CD4-positive, alpha-beta memory T cell (primary cell): Measurements from ENCODE around the gene LNPEP. TPM values are rescaled to one million over a fixed set of nuclear protein-coding genes. Genes with fewer than 3 reads are reported as not detected.
A peak's percentile ranks its signal among the peaks of the same experiment; 100 is the strongest.

Experiments used
- CTCF ChIA-PET: fragments of 350-600 bp; sonication (Branson Sonifier 250); formaldehyde crosslinking; loops from one replicate; lab custom pipeline; 2021; ENCODE audit warnings: inconsistent platforms; ENCODE audit not compliant: partially characterized antibody; lab: Charles Lee
- POLR2A ChIA-PET: fragments of 350-600 bp; sonication (Branson Sonifier 250); formaldehyde crosslinking; loops from one replicate; lab custom pipeline; 2021; ENCODE audit not compliant: partially characterized antibody; lab: Charles Lee
- DNase-seq, 5 donors: peaks; one replicate each; pipeline versions ENCODE4 v3.0.0 to v3.0.0-alpha.2; 2020 to 2022; ENCODE audit warnings: mixed read lengths in 1 of 5
- H3K27ac ChIP-seq: one replicate; pipeline ENCODE4 v1.7.0; 2013; ENCODE audit warnings: low read depth, low read length
- H3K27me3 ChIP-seq: 2 replicates; pipeline ENCODE4 v1.7.0; 2013; ENCODE audit warnings: mild to moderate bottlenecking, low read length, moderate library complexity; ENCODE audit not compliant: insufficient read depth
- H3K36me3 ChIP-seq: 2 replicates; pipeline ENCODE4 v1.7.0; 2013; ENCODE audit warnings: mild to moderate bottlenecking, low read length, moderate library complexity; ENCODE audit not compliant: insufficient read depth
- H3K4me1 ChIP-seq: 2 replicates; pipeline ENCODE4 v1.7.0; 2013; ENCODE audit warnings: mild to moderate bottlenecking, low read length, moderate library complexity; ENCODE audit not compliant: insufficient read depth
- H3K4me3 ChIP-seq, 2 donors: one replicate each; pipeline ENCODE4 v1.7.0; 2013; ENCODE audit warnings: low read length in 2 of 2, mild to moderate bottlenecking in 1 of 2
- H3K9me3 ChIP-seq, 2 donors: one replicate each; pipeline ENCODE4 v1.7.0; 2013; ENCODE audit warnings: low read length in 2 of 2, control low read depth in 1 of 2; ENCODE audit not compliant: control insufficient read depth in 1 of 2
- H3K27ac Mint-ChIP-seq, 7 donors: one replicate each; pipeline ENCODE4 v1.8.0; 2020 to 2021; ENCODE audit warnings: mixed read lengths in 7 of 7, mild to moderate bottlenecking in 6 of 7, inconsistent platforms in 3 of 7, moderate library complexity in 3 of 7
- H3K27me3 Mint-ChIP-seq, 2 donors: one replicate each; pipeline ENCODE4 v1.8.0; 2020 to 2021; ENCODE audit warnings: mixed read lengths in 2 of 2
- H3K36me3 Mint-ChIP-seq, 2 donors: one replicate each; pipeline ENCODE4 v1.8.0; 2020 to 2021; ENCODE audit warnings: mixed read lengths in 2 of 2, inconsistent platforms in 1 of 2, mild to moderate bottlenecking in 1 of 2
- H3K4me1 Mint-ChIP-seq, 4 donors: one replicate each; pipeline ENCODE4 v1.8.0; 2020 to 2021; ENCODE audit warnings: mixed read lengths in 4 of 4, mild to moderate bottlenecking in 1 of 4
- H3K4me3 Mint-ChIP-seq, 8 donors: one replicate each; pipeline ENCODE4 v1.8.0; 2020 to 2021; ENCODE audit warnings: mixed read lengths in 8 of 8, mild to moderate bottlenecking in 7 of 8, moderate library complexity in 6 of 8, inconsistent platforms in 3 of 8
- H3K9me3 Mint-ChIP-seq, 8 donors: one replicate each; pipeline ENCODE4 v1.8.0; 2020 to 2021; ENCODE audit warnings: mixed read lengths in 8 of 8, mild to moderate bottlenecking in 5 of 8, inconsistent platforms in 3 of 8, moderate library complexity in 1 of 8
- intact Hi-C: fragments of 100-400 bp; cut with micrococcal nuclease; formaldehyde crosslinking; loops from one replicate; pipeline ENCODE4 v1.15.1; 2023
- polyA plus RNA-seq, 2 donors: library from polyadenylated mRNA; unstranded; fragments of 300-500 nt; fragmentation: Illumina TruSeq; gene quantifications; one replicate each; pipeline ENCODE4 v1.2.3, GENCODE V29; 2021
- total RNA-seq, 2 experiments: library from RNA; stranded (reverse); gene quantifications; one replicate each; pipeline ENCODE4 v1.2.3, GENCODE V29; 2021

The LNPEP gene
- total and polyA plus RNA-seq, 4 experiments from 2014 or later: 23.5 to 97.3 (median 65.5) TPM

GRCh38 chr5:96969366-96969765 lies 33.5 kb downstream of the LNPEP start:
- H3K27me3 Mint-ChIP-seq: no peaks in the 10 kb centered on the region
- peaks cover 5 to 8% of the 10 kb centered on the region in 2 donors for H3K36me3 Mint-ChIP-seq
- CTCF ChIA-PET: interaction anchor here (0.7 to 1.3 kb wide), 3 partner anchors 28 to 193 kb away, joined by 3 to 4 read pairs (median 3); partner anchors contain the start of gene LNPEP
- H3K4me3 Mint-ChIP-seq: peak overlapping the region in 1 of 8 donors; percentile 39
- no peaks in the 10 kb centered on the region for H3K9me3 Mint-ChIP-seq
- no peak overlapping the region for H3K27ac ChIP-seq
- peaks cover 91% of the 10 kb centered on the region for H3K4me1 ChIP-seq
- no peaks in the 10 kb centered on the region for H3K27me3 ChIP-seq
- intact Hi-C loops: no loop called here
- H3K27ac Mint-ChIP-seq: peak overlapping the region in 1 of 7 donors; percentile 43
- H3K4me1 Mint-ChIP-seq: peaks cover 67 to 89% (median 76%) of the 10 kb centered on the region in 4 donors
- no peak for DNase-seq
- POLR2A ChIA-PET: interaction anchor here (1.5 kb wide), 1 partner anchor 33 kb away, joined by 5 read pairs; the partner anchor contains the start of gene LNPEP
- no peak overlapping the region for H3K4me3 ChIP-seq
- H3K36me3 ChIP-seq: no peaks in the 10 kb centered on the region
- H3K9me3 ChIP-seq: no peaks in the 10 kb centered on the region

DNA sequence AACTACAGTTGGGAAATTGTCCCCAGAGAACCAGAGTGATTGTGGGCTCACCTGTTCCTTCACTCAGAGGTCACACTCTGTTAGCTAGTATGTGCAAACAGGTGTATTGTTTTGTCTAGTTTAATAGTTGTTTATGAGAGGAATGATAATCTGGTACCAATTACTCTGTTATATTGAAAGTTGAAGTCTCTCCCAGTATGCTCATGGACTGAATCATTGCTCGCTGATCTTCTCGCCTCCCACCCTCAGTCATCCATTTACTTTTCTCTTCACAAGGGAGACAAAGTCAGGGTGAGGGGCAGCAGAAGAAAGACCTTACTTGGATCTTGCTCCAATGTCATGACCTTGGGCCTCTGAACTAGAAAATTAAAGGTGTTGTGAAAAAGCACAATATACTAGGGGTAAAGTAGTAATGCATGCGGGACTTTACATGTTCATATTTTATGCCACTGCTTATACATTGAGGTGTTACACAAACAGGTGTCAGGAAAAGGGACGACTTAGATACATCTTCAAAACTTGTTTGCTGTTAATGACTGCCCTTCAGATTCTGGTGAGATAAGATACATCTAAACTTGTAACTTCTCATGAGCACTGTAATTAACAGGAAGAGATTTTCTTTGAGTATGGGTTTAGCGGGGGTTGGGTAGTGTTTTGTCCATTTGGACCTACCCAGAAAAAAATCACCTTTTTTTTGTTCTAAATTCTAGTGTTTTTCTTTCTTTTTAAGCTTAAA lies 36.9 kb downstream of the LNPEP start:
- peak overlapping the region; percentile 1 to 79 (median 61) for H3K27ac Mint-ChIP-seq
- peaks cover 0 to 2% of the 10 kb centered on the region in 2 donors for H3K36me3 Mint-ChIP-seq
- ChIA-PET POLR2A (interaction anchor here (1.0 to 4.2 kb wide), 5 partner anchors 13 to 62 kb away, joined by 3 to 14 read pairs (median 4); partner anchors contain the start of gene LNPEP), CTCF (interaction anchor here (0.9 to 1.6 kb wide), 3 partner anchors 17 to 220 kb away, joined by 3 to 4 read pairs (median 3); no protein-coding TSS in a partner anchor)
- H3K9me3 Mint-ChIP-seq: no peaks in the 10 kb centered on the region
- peaks cover 65 to 86% (median 76%) of the 10 kb centered on the region in 4 donors for H3K4me1 Mint-ChIP-seq
- Histone ChIP-seq H3K4me1 (peaks cover 84% of the 10 kb centered on the region), H3K27me3 (no peaks in the 10 kb centered on the region), H3K27ac (no peak overlapping the region), H3K9me3 (no peaks in the 10 kb centered on the region), H3K4me3 (no peak overlapping the region), H3K36me3 (no peaks in the 10 kb centered on the region)
- no peak for DNase-seq
- H3K4me3 Mint-ChIP-seq: peak overlapping the region; percentile 26 to 85 (median 59)
- H3K27me3 Mint-ChIP-seq: no peaks in the 10 kb centered on the region
- intact Hi-C loops: loop anchor here (2.0 to 5.0 kb wide), 2 partner anchors 14 to 35 kb away; no protein-coding TSS in a partner anchor

- no peaks in the 10 kb centered on the region for H3K27me3 ChIP-seq
- ChIA-PET POLR2A (interaction anchor here (1.0 to 4.2 kb wide), 6 partner anchors 11 to 166 kb away, joined by 3 to 14 read pairs (median 4); partner anchors contain the start of genes ERAP1 and LNPEP), CTCF (interaction anchor here (0.9 to 1.6 kb wide), 4 partner anchors 16 to 221 kb away, joined by 3 to 4 read pairs (median 4); no protein-coding TSS in a partner anchor)
- intact Hi-C loops: loop anchor here (2.0 to 5.0 kb wide), 2 partner anchors 15 to 34 kb away; no protein-coding TSS in a partner anchor
- no peaks in the 10 kb centered on the region for H3K27me3 Mint-ChIP-seq
- H3K4me1 Mint-ChIP-seq: peaks cover 60 to 80% (median 69%) of the 10 kb centered on the region in 4 donors
- DNase-seq: peak in 2 of 5 donors; percentile 26 to 38
- peak overlapping the region; percentile 17 to 82 (median 61) for H3K4me3 Mint-ChIP-seq
- no peak overlapping the region for H3K27ac ChIP-seq
- H3K36me3 Mint-ChIP-seq: peaks cover 0 to under 1% of the 10 kb centered on the region in 2 donors
- H3K9me3 ChIP-seq: no peaks in the 10 kb centered on the region
- H3K36me3 ChIP-seq: no peaks in the 10 kb centered on the region
- no peak overlapping the region for H3K4me3 ChIP-seq
- H3K4me1 ChIP-seq: peaks cover 77% of the 10 kb centered on the region
- H3K27ac Mint-ChIP-seq: peak overlapping the region in 6 of 7 donors; percentile 7 to 85 (median 53)
- H3K9me3 Mint-ChIP-seq: no peaks in the 10 kb centered on the region
Observed at GRCh38 chr5:96973532-96974401, 37.9 kb downstream of the LNPEP start.

GRCh38 chr5:96975656-96976055 lies 39.8 kb downstream of the LNPEP start:
- Histone ChIP-seq H3K4me1 (peaks cover 62% of the 10 kb centered on the region), H3K36me3 (peaks cover 14% of the 10 kb centered on the region), H3K27me3 (no peaks in the 10 kb centered on the region), H3K27ac (no peak overlapping the region), H3K4me3 (no peak overlapping the region), H3K9me3 (no peaks in the 10 kb centered on the region)
- peaks cover 56 to 69% (median 62%) of the 10 kb centered on the region in 4 donors for H3K4me1 Mint-ChIP-seq
- no peaks in the 10 kb centered on the region for H3K27me3 Mint-ChIP-seq
- ChIA-PET CTCF (interaction anchor here (1.4 kb wide), 1 partner anchor 106 kb away, joined by 6 read pairs; no protein-coding TSS in a partner anchor), POLR2A (interaction anchor here (0.6 to 4.2 kb wide), 3 partner anchors 34 to 42 kb away, joined by 3 to 14 read pairs (median 4); partner anchors contain the start of gene LNPEP)
- peaks cover 17 to 19% of the 10 kb centered on the region in 2 donors for H3K36me3 Mint-ChIP-seq
- DNase-seq: no peak
- H3K9me3 Mint-ChIP-seq: no peaks in the 10 kb centered on the region
- intact Hi-C loops: no loop called here
- no peak overlapping the region for H3K4me3 Mint-ChIP-seq
- H3K27ac Mint-ChIP-seq: no peak overlapping the region

GRCh38 chr5:96977228-96977627 lies 41.3 kb downstream of the LNPEP start:
- peaks cover 18% of the 10 kb centered on the region for H3K36me3 ChIP-seq
- DNase-seq: no peak
- no peak overlapping the region for H3K4me3 ChIP-seq
- ChIA-PET POLR2A (interaction anchor here (0.7 to 2.0 kb wide), 4 partner anchors 12 to 41 kb away, joined by 3 to 7 read pairs (median 4); partner anchors contain the start of gene LNPEP), CTCF (interaction anchor here (1.0 to 1.6 kb wide), 2 partner anchors 52 to 108 kb away, joined by 3 to 4 read pairs; no protein-coding TSS in a partner anchor)
- no peaks in the 10 kb centered on the region for H3K9me3 ChIP-seq
- no peaks in the 10 kb centered on the region for H3K27me3 ChIP-seq
- peaks cover 47 to 64% (median 56%) of the 10 kb centered on the region in 4 donors for H3K4me1 Mint-ChIP-seq
- H3K9me3 Mint-ChIP-seq: no peaks in the 10 kb centered on the region
- H3K36me3 Mint-ChIP-seq: peaks cover 22 to 30% of the 10 kb centered on the region in 2 donors
- peaks cover 46% of the 10 kb centered on the region for H3K4me1 ChIP-seq
- H3K27me3 Mint-ChIP-seq: no peaks in the 10 kb centered on the region
- intact Hi-C loops: no loop called here
- H3K27ac ChIP-seq: no peak overlapping the region
- no peak overlapping the region for H3K4me3 Mint-ChIP-seq
- H3K27ac Mint-ChIP-seq: peak overlapping the region in 5 of 7 donors; percentile 2 to 75 (median 60)

DNA sequence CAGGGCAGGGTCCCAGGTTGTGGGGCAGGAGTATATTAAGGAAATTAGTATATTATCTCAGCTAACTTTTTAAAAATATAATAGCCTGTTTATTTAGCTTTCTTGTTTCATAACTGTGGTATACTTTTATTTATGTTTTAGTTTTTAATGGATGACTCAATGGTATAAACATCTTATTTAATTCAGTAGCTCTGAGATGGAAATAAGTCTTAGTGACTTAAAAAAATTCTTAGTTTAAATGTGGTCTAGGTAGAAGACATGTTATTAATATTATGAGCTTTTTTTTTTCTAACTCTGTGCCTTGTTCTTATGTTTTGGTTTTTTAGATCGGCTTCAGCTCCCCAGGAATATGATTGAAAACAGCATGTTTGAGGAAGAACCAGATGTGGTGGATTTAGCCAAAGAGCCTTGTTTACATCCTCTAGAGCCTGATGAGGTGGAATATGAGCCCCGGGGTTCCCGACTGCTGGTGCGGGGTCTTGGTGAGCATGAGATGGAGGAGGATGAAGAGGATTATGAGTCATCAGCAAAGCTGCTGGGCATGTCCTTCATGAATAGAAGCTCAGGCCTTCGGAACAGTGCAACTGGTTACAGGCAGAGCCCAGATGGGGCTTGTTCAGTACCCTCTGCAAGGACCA lies 43.1 kb downstream of the LNPEP start:
- Histone ChIP-seq H3K9me3 (no peaks in the 10 kb centered on the region), H3K4me3 (no peak overlapping the region), H3K27ac (no peak overlapping the region), H3K4me1 (peaks cover 30% of the 10 kb centered on the region), H3K27me3 (no peaks in the 10 kb centered on the region), H3K36me3 (peaks cover 22% of the 10 kb centered on the region)
- ChIA-PET POLR2A (interaction anchor here (1.1 to 1.4 kb wide), 2 partner anchors 16 to 43 kb away, joined by 3 to 8 read pairs; partner anchors contain the start of gene LNPEP), CTCF (interaction anchor here (1.2 to 1.3 kb wide), 3 partner anchors 18 to 110 kb away, joined by 3 to 4 read pairs (median 4); no protein-coding TSS in a partner anchor)
- peaks cover 22 to 42% of the 10 kb centered on the region in 2 donors for H3K36me3 Mint-ChIP-seq
- H3K27me3 Mint-ChIP-seq: no peaks in the 10 kb centered on the region
- intact Hi-C loops: no loop called here
- no peak for DNase-seq
- H3K4me1 Mint-ChIP-seq: peaks cover 43 to 56% (median 48%) of the 10 kb centered on the region in 4 donors
- H3K27ac Mint-ChIP-seq: peak overlapping the region in 1 of 7 donors; percentile 30
- no peaks in the 10 kb centered on the region for H3K9me3 Mint-ChIP-seq
- H3K4me3 Mint-ChIP-seq: no peak overlapping the region
